Measurements from ENCODE around the gene KIF5C. TPM values are rescaled to one million over a fixed set of nuclear protein-coding genes. Genes with fewer than 3 reads are reported as not detected.

The KIF5C gene
- total RNA-seq, 1 donor from 2014 or later: 6.2 TPM

DNA sequence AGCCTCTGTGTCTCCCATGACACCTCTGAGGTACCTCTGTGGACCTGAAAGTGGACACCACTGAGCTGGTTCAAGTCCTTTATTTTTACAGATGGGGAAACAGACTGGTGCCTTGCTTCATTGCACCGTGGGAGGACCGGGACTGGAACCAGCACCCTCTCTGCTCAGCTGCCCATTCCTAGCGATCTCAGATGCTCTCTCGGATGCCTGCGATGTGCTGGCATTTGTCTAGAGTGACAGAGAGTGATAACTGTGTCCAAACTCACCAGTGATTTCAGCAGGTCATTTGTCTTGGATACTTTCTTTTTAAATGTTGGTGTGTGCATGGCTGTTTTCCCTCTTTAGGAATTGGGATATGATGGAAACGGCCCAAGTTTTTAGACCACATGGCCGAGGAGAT, 133.4 kb downstream of the KIF5C start:
- no peaks in the 10 kb centered on the region for H3K27me3 ChIP-seq
- H3K27ac ChIP-seq: no peak overlapping the region
- no peaks in the 10 kb centered on the region for H3K9me3 ChIP-seq
- H3K36me3 ChIP-seq: peaks cover 0 to 5% of the 10 kb centered on the region in 2 donors
- DNase-seq (ENCODE audit: low spot score in 2 of 2): no peak
- TF ChIP-seq, protein P1, sequence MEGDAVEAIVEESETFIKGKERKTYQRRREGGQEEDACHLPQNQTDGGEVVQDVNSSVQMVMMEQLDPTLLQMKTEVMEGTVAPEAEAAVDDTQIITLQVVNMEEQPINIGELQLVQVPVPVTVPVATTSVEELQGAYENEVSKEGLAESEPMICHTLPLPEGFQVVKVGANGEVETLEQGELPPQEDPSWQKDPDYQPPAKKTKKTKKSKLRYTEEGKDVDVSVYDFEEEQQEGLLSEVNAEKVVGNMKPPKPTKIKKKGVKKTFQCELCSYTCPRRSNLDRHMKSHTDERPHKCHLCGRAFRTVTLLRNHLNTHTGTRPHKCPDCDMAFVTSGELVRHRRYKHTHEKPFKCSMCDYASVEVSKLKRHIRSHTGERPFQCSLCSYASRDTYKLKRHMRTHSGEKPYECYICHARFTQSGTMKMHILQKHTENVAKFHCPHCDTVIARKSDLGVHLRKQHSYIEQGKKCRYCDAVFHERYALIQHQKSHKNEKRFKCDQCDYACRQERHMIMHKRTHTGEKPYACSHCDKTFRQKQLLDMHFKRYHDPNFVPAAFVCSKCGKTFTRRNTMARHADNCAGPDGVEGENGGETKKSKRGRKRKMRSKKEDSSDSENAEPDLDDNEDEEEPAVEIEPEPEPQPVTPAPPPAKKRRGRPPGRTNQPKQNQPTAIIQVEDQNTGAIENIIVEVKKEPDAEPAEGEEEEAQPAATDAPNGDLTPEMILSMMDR (IDR thresholded peaks at IDR 0.05): no peak
- intact Hi-C loops (cut with DNase I): no loop called here
- H3K4me3 ChIP-seq: no peak overlapping the region
- no peaks in the 10 kb centered on the region for H3K4me1 ChIP-seq

DNA sequence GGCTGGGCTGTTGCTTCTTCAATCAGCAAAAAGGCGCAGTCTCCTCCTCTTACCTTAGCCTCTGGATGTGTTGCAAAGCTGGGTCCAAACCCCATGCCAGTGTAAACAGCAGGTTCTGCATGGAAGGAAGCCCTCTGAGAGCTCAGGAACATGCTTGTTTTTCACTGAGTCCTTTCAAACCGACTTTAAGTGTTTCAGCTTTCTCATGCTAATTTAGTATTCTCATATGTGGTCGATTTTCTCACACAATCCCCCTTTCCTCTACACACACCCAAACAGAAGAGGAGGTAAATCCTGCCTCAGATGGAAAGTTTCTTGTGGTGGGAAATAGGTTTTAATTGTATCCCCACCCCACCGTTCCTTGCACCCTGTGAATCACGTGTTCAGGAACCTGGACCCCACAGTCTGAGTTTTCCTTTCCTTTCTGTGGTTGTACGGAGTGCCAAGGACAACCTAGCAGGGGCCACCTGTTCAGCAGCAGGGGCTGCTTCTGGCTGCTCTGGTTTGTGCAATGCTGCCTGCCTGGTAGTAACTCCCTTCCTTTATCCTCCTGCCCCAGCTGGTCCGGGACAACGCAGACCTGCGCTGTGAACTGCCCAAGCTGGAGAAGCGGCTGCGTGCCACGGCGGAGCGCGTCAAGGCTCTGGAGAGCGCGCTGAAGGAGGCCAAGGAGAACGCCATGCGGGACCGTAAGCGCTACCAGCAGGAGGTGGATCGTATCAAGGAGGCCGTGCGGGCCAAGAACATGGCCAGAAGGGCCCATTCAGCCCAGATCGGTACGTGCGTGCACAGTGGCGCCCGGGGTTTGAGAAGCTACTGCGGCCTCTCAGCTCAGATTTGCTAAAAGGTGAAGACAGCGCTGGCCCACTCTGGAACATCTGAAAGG, 134.8 kb downstream of the KIF5C start:
- Histone ChIP-seq H3K27ac (no peak overlapping the region), H3K36me3 (peaks cover 0 to 5% of the 10 kb centered on the region in 2 donors), H3K4me1 (no peaks in the 10 kb centered on the region), H3K4me3 (no peak overlapping the region), H3K27me3 (no peaks in the 10 kb centered on the region), H3K9me3 (no peaks in the 10 kb centered on the region)
- intact Hi-C loops (cut with DNase I): no loop called here
- no peak for DNase-seq (ENCODE audit: low spot score in 2 of 2)
- TF ChIP-seq, protein P1 (IDR thresholded peaks at IDR 0.05): no peak

DNA sequence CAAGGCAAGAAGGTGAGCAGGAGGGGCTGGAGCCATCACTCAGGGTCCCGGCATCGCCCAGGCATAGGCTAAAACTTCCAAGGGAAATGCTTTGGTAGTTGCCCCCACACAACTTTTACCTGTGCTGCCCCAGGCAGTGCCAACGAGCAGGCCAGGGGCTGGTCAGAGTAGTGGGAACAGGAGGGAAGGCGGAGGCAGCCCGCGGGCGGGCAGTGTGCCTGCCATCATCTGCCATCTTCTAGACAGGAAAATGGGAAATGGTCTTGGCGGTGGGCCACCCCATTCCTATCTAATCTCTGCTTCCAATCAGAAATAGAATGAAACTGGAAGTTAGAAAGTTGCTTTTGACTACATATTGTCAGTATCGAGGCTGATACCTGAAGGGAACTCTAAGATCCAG, 137.5 kb downstream of the KIF5C start:
- Histone ChIP-seq H3K36me3 (peaks cover 0 to 5% of the 10 kb centered on the region in 2 donors), H3K9me3 (no peaks in the 10 kb centered on the region), H3K4me3 (no peak overlapping the region), H3K27ac (no peak overlapping the region), H3K27me3 (no peaks in the 10 kb centered on the region), H3K4me1 (peaks cover 0 to 2% of the 10 kb centered on the region in 2 donors)
- intact Hi-C loops (cut with DNase I): no loop called here
- DNase-seq (ENCODE audit: low spot score in 2 of 2): no peak
- TF ChIP-seq, protein P1 (IDR thresholded peaks at IDR 0.05): no peak

DNA sequence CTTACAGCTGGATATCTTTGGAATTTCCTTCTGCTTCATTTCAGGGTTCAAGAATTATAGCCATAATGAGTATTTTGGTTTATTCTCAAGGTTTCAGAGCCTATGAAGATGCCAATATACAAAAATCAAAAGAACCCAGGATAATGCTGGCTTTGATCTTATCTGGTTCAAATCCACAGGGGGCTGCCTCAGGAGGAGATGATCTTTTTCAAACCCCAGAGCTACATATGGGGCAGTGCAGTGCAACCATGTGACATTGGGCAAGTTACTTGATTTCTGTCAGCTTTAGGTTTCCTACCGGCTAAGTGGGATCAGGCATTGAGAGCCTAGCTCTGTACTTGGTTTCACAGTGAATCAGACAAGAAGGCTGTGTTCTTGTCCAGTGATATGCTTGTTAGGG, 140.5 kb downstream of the KIF5C start:
- peaks cover 0 to 5% of the 10 kb centered on the region in 2 donors for H3K4me1 ChIP-seq
- TF ChIP-seq, protein P1 (IDR thresholded peaks at IDR 0.05): no peak
- H3K36me3 ChIP-seq: no peaks in the 10 kb centered on the region
- intact Hi-C loops (cut with DNase I): loop anchor here (5.0 kb wide), 1 partner anchor 297 kb away; no protein-coding TSS in a partner anchor
- H3K4me3 ChIP-seq: no peak overlapping the region
- no peaks in the 10 kb centered on the region for H3K9me3 ChIP-seq
- H3K27ac ChIP-seq: no peak overlapping the region
- no peak for DNase-seq (ENCODE audit: low spot score in 2 of 2)
- no peaks in the 10 kb centered on the region for H3K27me3 ChIP-seq

DNA sequence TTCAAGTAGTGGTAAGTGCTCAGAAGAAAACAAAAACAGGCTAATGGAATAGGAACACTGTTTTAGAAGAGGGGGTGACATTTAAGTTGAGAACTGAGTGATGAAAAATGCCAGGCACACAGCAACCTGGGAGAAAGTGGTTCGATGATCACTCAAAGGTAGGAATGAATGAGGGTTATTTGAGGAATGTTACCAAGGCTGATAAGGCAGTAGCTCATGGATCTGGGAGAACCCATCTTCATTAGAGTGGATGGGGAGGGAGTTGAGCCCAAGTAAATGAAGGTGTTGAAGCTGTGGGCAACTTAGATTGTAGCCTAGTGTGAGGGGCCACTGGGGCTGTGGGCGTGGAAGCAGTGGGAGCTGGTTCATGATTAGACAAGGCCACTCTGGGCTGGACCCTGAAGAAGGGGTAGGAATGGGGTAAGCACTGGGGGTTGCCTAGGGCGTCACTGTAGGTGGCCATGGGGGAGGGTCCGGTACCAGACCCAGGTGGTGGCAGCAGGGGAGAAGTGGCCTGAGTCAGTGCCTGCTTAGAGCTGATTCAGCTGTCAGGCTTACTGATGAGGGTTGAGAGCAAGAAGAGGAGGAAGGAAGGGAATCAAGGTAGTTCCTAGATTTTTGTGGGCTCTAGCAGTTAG, 141.0 kb downstream of the KIF5C start:
- no peak for DNase-seq (ENCODE audit: low spot score in 2 of 2)
- intact Hi-C loops (cut with DNase I): loop anchor here (5.0 kb wide), 1 partner anchor 296 kb away; no protein-coding TSS in a partner anchor
- no peak overlapping the region for H3K4me3 ChIP-seq

More for the DNA sequence above, 141.0 kb downstream of the KIF5C start:
- no peaks in the 10 kb centered on the region for H3K27me3 ChIP-seq
- peaks cover 0 to 5% of the 10 kb centered on the region in 2 donors for H3K4me1 ChIP-seq
- TF ChIP-seq, protein P1 (IDR thresholded peaks at IDR 0.05): no peak
- H3K36me3 ChIP-seq: no peaks in the 10 kb centered on the region
- H3K27ac ChIP-seq: no peak overlapping the region
- no peaks in the 10 kb centered on the region for H3K9me3 ChIP-seq
